ENCODE data around the gene FBXW8.

FBXW8 gene

GRCh38 chr12:117042862-117043261 is 132.1 kb downstream of the FBXW8 start:
- Histone ChIP-seq H3K9me3 (ENCODE audit: control insufficient read depth, insufficient read depth, low read length) (no peaks in the 10 kb centered on the region), H3K9ac (ENCODE audit: low read depth, low read length) (no peak overlapping the region), H3K27me3 (ENCODE audit: control insufficient read depth, insufficient read depth, low read length) (no peaks in the 10 kb centered on the region), H3K36me3 (ENCODE audit: control insufficient read depth, insufficient read depth, low read length) (no peaks in the 10 kb centered on the region), H3K27ac (ENCODE audit: low read depth, low read length) (no peak overlapping the region), H3K4me1 (ENCODE audit: control insufficient read depth, insufficient read depth, low read length) (peaks cover 14% of the 10 kb centered on the region), H3K4me3 (ENCODE audit: low read depth, low read length) (no peak overlapping the region)

- peaks cover 19% of the 10 kb centered on the region for H3K4me1 ChIP-seq (ENCODE audit: control insufficient read depth, insufficient read depth, low read length)
- H3K4me3 ChIP-seq (ENCODE audit: low read depth, low read length) = no peak overlapping the region
- H3K9me3 ChIP-seq (ENCODE audit: control insufficient read depth, insufficient read depth, low read length) = no peaks in the 10 kb centered on the region
- no peak overlapping the region for H3K27ac ChIP-seq (ENCODE audit: low read depth, low read length)
- H3K27me3 ChIP-seq (ENCODE audit: control insufficient read depth, insufficient read depth, low read length) = no peaks in the 10 kb centered on the region
- no peaks in the 10 kb centered on the region for H3K36me3 ChIP-seq (ENCODE audit: control insufficient read depth, insufficient read depth, low read length)
- no peak overlapping the region for H3K9ac ChIP-seq (ENCODE audit: low read depth, low read length)
Measured at GRCh38 chr12:117044311-117044710, 133.6 kb downstream of the FBXW8 start.

- no peak overlapping the region for H3K4me3 ChIP-seq (ENCODE audit: low read depth, low read length)
- H3K27ac ChIP-seq (ENCODE audit: low read depth, low read length) = no peak overlapping the region
- H3K27me3 ChIP-seq (ENCODE audit: control insufficient read depth, insufficient read depth, low read length) = no peaks in the 10 kb centered on the region
- H3K9me3 ChIP-seq (ENCODE audit: control insufficient read depth, insufficient read depth, low read length) = no peaks in the 10 kb centered on the region
- H3K36me3 ChIP-seq (ENCODE audit: control insufficient read depth, insufficient read depth, low read length) = no peaks in the 10 kb centered on the region
- peaks cover 19% of the 10 kb centered on the region for H3K4me1 ChIP-seq (ENCODE audit: control insufficient read depth, insufficient read depth, low read length)
- no peak overlapping the region for H3K9ac ChIP-seq (ENCODE audit: low read depth, low read length)
Measured at GRCh38 chr12:117044790-117045159, 134.0 kb downstream of the FBXW8 start.

GRCh38 chr12:117045160-117046010 is 134.6 kb downstream of the FBXW8 start:
- Histone ChIP-seq H3K9me3 (ENCODE audit: control insufficient read depth, insufficient read depth, low read length) (no peaks in the 10 kb centered on the region), H3K27ac (ENCODE audit: low read depth, low read length) (no peak overlapping the region), H3K9ac (ENCODE audit: low read depth, low read length) (peak overlapping the region; percentile 12; the same call in 1 of the 2 replicates), H3K4me1 (ENCODE audit: control insufficient read depth, insufficient read depth, low read length) (peaks cover 19% of the 10 kb centered on the region), H3K4me3 (ENCODE audit: low read depth, low read length) (no peak overlapping the region), H3K36me3 (ENCODE audit: control insufficient read depth, insufficient read depth, low read length) (no peaks in the 10 kb centered on the region), H3K27me3 (ENCODE audit: control insufficient read depth, insufficient read depth, low read length) (no peaks in the 10 kb centered on the region)

- H3K4me3 ChIP-seq (ENCODE audit: low read depth, low read length) = no peak overlapping the region
- no peak overlapping the region for H3K9ac ChIP-seq (ENCODE audit: low read depth, low read length)
- peaks cover 19% of the 10 kb centered on the region for H3K4me1 ChIP-seq (ENCODE audit: control insufficient read depth, insufficient read depth, low read length)
- H3K27me3 ChIP-seq (ENCODE audit: control insufficient read depth, insufficient read depth, low read length) = no peaks in the 10 kb centered on the region
- no peaks in the 10 kb centered on the region for H3K9me3 ChIP-seq (ENCODE audit: control insufficient read depth, insufficient read depth, low read length)
- no peaks in the 10 kb centered on the region for H3K36me3 ChIP-seq (ENCODE audit: control insufficient read depth, insufficient read depth, low read length)
- H3K27ac ChIP-seq (ENCODE audit: low read depth, low read length) = no peak overlapping the region
Measured at GRCh38 chr12:117046011-117046369, 135.2 kb downstream of the FBXW8 start.

- no peak overlapping the region for H3K9ac ChIP-seq (ENCODE audit: low read depth, low read length)
- no peak overlapping the region for H3K4me3 ChIP-seq (ENCODE audit: low read depth, low read length)
- H3K27me3 ChIP-seq (ENCODE audit: control insufficient read depth, insufficient read depth, low read length) = no peaks in the 10 kb centered on the region
- no peaks in the 10 kb centered on the region for H3K36me3 ChIP-seq (ENCODE audit: control insufficient read depth, insufficient read depth, low read length)
- H3K4me1 ChIP-seq (ENCODE audit: control insufficient read depth, insufficient read depth, low read length) = peaks cover 21% of the 10 kb centered on the region
- H3K27ac ChIP-seq (ENCODE audit: low read depth, low read length) = no peak overlapping the region
- no peaks in the 10 kb centered on the region for H3K9me3 ChIP-seq (ENCODE audit: control insufficient read depth, insufficient read depth, low read length)
Measured at GRCh38 chr12:117046425-117046824, 135.7 kb downstream of the FBXW8 start.

- Histone ChIP-seq H3K4me1 (ENCODE audit: control insufficient read depth, insufficient read depth, low read length) (peaks cover 23% of the 10 kb centered on the region), H3K27ac (ENCODE audit: low read depth, low read length) (no peak overlapping the region), H3K9ac (ENCODE audit: low read depth, low read length) (no peak overlapping the region), H3K27me3 (ENCODE audit: control insufficient read depth, insufficient read depth, low read length) (no peaks in the 10 kb centered on the region), H3K36me3 (ENCODE audit: control insufficient read depth, insufficient read depth, low read length) (no peaks in the 10 kb centered on the region), H3K9me3 (ENCODE audit: control insufficient read depth, insufficient read depth, low read length) (no peaks in the 10 kb centered on the region), H3K4me3 (ENCODE audit: low read depth, low read length) (no peak overlapping the region)
Measured at GRCh38 chr12:117046861-117047530, 136.2 kb downstream of the FBXW8 start.

GRCh38 chr12:117047810-117048584 is 137.2 kb downstream of the FBXW8 start:
- Histone ChIP-seq H3K36me3 (ENCODE audit: control insufficient read depth, insufficient read depth, low read length) (no peaks in the 10 kb centered on the region), H3K4me1 (ENCODE audit: control insufficient read depth, insufficient read depth, low read length) (peaks cover 32% of the 10 kb centered on the region), H3K9me3 (ENCODE audit: control insufficient read depth, insufficient read depth, low read length) (no peaks in the 10 kb centered on the region), H3K4me3 (ENCODE audit: low read depth, low read length) (no peak overlapping the region), H3K27me3 (ENCODE audit: control insufficient read depth, insufficient read depth, low read length) (no peaks in the 10 kb centered on the region), H3K9ac (ENCODE audit: low read depth, low read length) (no peak overlapping the region), H3K27ac (ENCODE audit: low read depth, low read length) (no peak overlapping the region)

- Histone ChIP-seq H3K9me3 (ENCODE audit: control insufficient read depth, insufficient read depth, low read length) (no peaks in the 10 kb centered on the region), H3K27me3 (ENCODE audit: control insufficient read depth, insufficient read depth, low read length) (no peaks in the 10 kb centered on the region), H3K4me3 (ENCODE audit: low read depth, low read length) (no peak overlapping the region), H3K27ac (ENCODE audit: low read depth, low read length) (no peak overlapping the region), H3K9ac (ENCODE audit: low read depth, low read length) (no peak overlapping the region), H3K4me1 (ENCODE audit: control insufficient read depth, insufficient read depth, low read length) (peaks cover 38% of the 10 kb centered on the region), H3K36me3 (ENCODE audit: control insufficient read depth, insufficient read depth, low read length) (no peaks in the 10 kb centered on the region)
Measured at GRCh38 chr12:117048585-117048904, 137.8 kb downstream of the FBXW8 start.

GRCh38 chr12:117049295-117049694 is 138.5 kb downstream of the FBXW8 start:
- no peak overlapping the region for H3K27ac ChIP-seq (ENCODE audit: low read depth, low read length)
- no peaks in the 10 kb centered on the region for H3K36me3 ChIP-seq (ENCODE audit: control insufficient read depth, insufficient read depth, low read length)
- no peak overlapping the region for H3K9ac ChIP-seq (ENCODE audit: low read depth, low read length)
- no peaks in the 10 kb centered on the region for H3K27me3 ChIP-seq (ENCODE audit: control insufficient read depth, insufficient read depth, low read length)
- no peaks in the 10 kb centered on the region for H3K9me3 ChIP-seq (ENCODE audit: control insufficient read depth, insufficient read depth, low read length)
- peaks cover 39% of the 10 kb centered on the region for H3K4me1 ChIP-seq (ENCODE audit: control insufficient read depth, insufficient read depth, low read length)
- H3K4me3 ChIP-seq (ENCODE audit: low read depth, low read length) = no peak overlapping the region

GRCh38 chr12:117050060-117050459 is 139.3 kb downstream of the FBXW8 start:
- Histone ChIP-seq H3K27me3 (ENCODE audit: control insufficient read depth, insufficient read depth, low read length) (no peaks in the 10 kb centered on the region), H3K9me3 (ENCODE audit: control insufficient read depth, insufficient read depth, low read length) (no peaks in the 10 kb centered on the region), H3K9ac (ENCODE audit: low read depth, low read length) (no peak overlapping the region), H3K4me3 (ENCODE audit: low read depth, low read length) (no peak overlapping the region), H3K4me1 (ENCODE audit: control insufficient read depth, insufficient read depth, low read length) (peaks cover 36% of the 10 kb centered on the region), H3K36me3 (ENCODE audit: control insufficient read depth, insufficient read depth, low read length) (no peaks in the 10 kb centered on the region), H3K27ac (ENCODE audit: low read depth, low read length) (no peak overlapping the region)

All from HUES48 (cell line).